GM15510 (cell line): ENCODE data around the gene LIPI.

Source experiments
- POLR2A ChIP-seq: IDR thresholded peaks from 3 replicates; pipeline ENCODE4 v1.6.1; 2011; ENCODE audit warnings: borderline replicate concordance; ENCODE audit not compliant: insufficient read length; ENCODE audit errors: extremely low read depth

The LIPI gene

GRCh38 chr21:14086553-14086952 lies 124.2 kb downstream of the LIPI start:
- no peak for TF ChIP-seq POLR2A

DNA sequence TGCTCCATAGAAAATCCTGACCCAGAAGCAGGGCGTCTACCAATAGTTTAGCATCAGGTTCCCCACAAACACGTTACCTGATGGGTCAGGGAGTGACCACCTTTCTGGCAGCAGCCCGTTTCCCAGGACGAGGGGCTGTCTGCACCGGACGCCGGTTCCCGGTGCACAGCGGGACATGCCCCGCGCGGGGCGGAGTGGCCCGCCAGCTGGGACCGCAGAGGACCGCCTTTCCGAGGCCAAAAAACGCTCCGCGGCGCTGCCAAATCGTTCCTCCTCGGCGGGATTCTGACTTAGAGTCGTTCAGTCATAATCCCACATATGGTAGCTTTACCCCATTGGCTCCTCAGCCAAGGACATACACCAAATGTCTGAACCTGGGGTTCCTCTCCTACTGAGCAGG lies 126.1 kb downstream of the LIPI start:
- no peak for TF ChIP-seq POLR2A

GRCh38 chr21:14084068-14084501 lies 126.7 kb downstream of the LIPI start:
- TF ChIP-seq POLR2A, result no peak

DNA sequence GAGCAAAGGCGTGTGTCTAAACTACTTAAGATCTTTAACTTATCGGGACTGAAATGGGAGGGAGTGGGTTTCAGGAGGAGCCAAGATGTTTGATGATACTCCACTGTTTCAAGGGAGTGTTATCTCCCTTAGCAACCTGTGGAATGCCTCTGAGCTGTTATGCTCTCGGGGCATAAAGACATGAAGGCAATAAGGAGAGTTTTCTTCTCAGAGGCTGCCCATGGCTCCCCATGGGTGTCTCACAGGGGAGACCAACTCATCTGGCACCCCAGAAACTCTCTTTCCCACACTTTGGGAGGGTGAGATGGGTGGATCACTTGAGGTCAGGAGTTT lies 130.0 kb downstream of the LIPI start:
- no peak for TF ChIP-seq POLR2A

GRCh38 chr21:14080040-14080763 lies 130.6 kb downstream of the LIPI start:
- no peak for TF ChIP-seq POLR2A

DNA sequence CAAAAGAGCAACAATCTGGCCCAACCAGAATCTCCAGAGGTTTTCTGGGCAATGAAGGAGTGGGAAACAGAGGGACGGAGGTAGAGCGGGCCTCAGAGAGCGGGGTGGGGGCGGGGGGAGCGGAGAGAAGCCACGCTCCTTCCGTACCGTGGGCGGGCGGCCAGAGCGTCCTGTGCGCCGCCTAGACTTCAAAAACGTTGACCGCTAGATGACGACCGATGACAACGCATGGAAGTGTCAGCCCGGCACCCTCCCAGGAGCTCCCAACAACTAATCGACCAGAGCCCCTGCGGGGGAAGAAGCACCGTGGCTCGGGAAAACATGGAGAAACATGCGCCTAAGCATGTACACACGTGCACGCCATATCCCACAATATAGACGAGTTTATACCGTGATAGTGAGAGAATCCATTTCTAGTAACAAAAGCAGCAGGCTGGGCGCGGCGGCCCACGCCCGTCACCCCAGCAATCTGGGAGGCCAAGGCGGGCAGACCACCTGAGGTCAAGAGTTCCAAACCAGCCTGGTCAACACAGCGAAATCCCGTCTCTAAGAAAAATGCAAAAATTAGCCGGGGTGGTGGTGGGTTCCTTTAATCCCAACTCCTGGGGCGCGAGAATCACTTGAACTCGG lies 131.9 kb downstream of the LIPI start:
- TF ChIP-seq POLR2A, result no peak

DNA sequence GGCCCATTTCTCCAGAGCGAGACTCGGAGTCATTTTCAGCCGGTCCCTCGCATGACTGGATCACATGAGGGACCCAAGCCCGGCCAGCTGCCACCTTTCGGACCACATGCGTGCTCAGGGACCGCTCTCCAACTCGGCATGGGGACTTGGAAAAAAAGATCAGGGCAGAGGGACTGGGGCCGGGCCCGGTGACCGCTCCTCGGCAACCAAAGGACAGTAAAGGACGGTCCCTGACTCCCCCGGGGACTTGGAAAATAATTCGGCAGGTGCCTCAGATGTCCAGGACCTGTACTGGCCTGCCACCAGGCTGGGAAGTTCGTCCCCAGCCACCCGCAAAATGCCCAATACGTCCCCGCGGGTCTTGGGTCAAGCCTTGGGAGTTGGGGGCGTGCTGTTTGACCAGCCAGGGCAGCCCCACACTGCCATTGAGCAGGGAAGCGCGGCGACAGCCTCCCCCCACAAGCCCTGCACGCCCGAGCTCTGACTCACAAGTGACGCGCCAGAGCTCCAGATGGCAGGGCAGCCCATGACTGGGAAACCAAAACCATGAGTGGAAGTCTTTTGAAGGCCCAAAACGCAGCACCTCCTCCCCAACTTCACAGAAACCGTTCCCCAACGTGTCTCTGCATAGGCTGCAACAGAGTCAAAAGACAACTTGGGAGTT lies 134.5 kb downstream of the LIPI start:
- TF ChIP-seq POLR2A, result no peak

DNA sequence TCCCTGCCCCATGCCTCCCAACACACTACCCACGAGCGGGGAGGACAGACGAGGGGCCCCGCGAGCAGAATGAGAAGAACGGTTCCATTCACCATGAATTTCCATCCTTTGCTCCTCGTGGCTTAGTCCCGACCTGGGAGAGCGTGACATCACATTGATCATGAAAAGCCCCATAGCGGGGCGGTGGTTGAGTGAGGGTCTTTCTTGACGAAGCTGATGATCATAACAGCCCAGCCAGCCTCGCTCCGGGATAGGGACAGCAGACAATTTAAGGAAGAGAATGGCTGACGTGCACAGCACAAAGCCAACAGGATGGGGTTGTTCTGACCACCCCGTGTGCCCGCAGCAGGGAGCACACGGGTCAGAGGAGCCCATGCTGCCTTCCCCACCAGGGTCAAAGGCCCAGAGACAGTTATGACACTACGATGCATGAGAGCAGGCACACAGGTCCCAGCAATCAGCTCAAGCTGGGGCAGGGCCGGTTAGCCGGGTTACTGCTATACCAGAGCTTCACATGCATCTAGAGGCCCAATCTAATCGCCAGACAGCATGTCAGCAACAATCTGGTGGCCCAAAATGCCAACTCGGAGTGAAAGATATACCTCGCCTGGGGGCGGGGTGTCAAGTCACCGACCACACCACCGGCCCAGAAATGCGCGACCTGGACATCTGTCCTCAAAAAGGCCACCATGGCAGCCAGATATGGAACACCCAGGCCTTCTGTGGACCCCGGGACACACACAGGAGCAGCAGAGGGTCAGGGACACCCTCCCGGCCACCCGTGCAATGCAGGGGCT lies 135.2 kb downstream of the LIPI start:
- TF ChIP-seq POLR2A, result no peak

DNA sequence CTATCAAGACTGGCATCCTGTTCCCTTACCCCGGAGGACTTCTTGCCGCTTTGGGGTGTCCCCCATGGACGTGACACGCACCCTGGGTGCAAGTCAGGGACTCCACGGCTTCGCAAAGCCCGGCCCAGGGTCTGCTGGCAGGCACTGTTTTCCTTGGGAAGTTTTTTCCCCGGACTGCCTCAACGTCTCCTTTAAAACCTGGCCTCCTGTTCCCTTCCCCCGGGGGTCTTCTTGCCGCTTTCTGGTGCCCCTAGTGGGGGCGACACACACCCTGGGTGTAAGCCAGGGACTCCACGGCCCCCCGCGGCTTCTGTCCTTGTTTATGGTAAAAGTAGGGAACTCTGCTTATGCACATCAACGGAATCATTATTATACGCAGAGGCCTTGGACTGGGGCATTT lies 136.6 kb downstream of the LIPI start:
- no peak for TF ChIP-seq POLR2A

DNA sequence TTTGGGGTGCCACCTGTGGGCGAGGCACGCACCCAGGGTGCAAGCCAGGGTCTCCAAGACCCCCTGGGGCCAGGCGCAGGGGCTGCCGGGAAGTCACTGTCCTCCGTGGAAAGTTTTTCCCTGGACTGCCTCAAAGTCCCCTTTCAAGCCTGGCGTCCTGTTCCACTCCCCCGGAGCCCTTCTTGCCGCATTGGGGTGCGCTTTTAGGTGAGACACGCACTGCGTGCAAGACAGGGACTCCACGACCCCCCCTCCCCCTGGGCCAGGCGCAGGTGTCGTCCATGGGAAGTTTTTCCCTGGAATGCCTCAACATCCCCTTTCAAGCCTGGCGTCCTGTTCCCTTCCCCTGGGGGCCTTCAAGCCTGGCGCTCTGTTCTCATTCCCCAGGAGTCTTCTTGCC lies 137.1 kb downstream of the LIPI start:
- TF ChIP-seq POLR2A, result no peak

DNA sequence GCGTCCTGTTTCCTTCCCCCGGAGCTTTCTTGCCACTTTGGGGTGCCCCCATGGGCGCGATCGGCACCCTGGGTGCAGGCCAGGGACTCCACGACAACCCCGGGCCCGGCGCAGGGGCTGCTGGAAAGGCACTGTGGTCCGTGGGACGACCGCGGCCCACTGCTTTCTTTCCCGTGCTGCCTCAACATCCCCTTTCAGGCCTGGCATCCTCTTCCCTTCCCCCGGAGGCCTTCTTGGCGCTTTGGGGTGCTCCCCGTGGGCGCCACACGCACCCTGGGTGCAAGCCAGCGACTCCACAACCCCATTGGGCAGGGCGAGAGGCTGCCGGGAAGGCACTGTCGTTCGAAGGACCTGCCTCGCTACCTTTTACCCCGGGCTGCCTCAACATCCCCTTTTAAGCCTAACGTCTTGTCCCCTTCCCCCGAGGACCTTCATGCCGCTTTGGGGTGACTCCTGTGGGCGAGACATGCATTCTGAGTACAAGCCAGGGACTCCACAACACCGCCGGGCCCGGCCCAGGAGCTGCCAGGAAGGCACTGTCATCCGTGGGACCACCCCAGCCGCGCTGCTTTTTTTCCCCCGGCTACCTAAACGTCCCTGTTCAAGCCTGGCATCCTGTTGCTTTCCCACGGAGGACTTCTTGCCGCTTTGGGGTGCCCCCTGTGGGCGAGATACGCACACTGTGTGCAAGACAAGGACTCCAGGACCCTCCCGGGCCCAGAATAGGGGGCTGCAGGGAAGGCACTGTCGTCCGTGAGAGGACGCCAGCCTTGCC lies 137.8 kb downstream of the LIPI start:
- no peak for TF ChIP-seq POLR2A

DNA sequence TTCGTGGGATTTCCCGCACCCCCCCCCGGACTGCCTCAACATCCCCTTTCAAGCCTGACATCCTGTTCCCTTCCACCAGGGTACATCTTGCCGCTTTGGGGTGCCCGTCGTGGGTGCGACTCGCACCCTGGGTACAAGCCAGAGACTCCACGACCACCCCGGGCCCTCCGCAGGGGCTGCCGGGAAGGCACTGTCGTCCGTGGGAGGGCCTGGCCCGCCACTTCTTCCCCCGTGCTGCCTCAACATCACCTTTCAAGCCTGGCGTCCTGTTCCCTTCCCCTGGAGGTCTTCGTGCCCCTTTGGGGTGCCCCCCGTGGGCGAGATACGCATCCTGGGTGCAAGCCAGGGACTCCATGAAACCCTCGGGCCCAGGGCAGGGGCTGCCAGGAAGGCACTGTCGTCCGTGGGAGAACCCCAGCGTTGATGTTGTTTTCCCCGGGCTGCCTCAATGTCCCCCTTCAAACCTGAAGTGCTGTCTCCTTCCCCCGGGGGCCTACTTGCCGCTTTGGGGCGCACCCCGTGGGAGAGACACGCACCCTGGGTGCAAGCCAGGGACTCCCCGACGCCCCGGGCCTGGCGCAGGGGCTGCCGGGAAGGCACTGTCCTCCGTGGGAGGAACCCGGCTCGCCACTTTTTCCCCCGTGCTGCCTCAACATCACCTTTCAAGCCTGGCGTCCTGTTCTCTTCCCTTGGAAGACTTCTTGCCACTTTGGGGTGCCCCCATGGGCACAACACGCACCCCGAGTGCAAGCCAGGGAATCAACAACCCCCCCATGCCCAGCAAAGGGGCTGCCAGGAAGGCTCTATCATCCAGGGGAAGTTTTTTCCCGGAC lies 138.6 kb downstream of the LIPI start:
- TF ChIP-seq POLR2A, result no peak

GRCh38 chr21:14070968-14071367 lies 139.8 kb downstream of the LIPI start:
- no peak for TF ChIP-seq POLR2A
